Activated T-helper 9 cell treated with anti-CD3 and anti-CD28 coated beads, Interleukin-2, amount 50 U/mL, for 16 hours (primary cell): Measurements from ENCODE around the gene OR13J1.
"Not testable (repeated sequence)": the region's sequence is repeated elsewhere in the genome, so short reads cannot be mapped to it uniquely, and the experiment has no call there.

ENCODE experiments used
- DNase-seq: peaks from one replicate; pipeline ENCODE4 v3.0.0-alpha.2; 2020; ENCODE audit warnings: low read depth

The OR13J1 gene, protein sequence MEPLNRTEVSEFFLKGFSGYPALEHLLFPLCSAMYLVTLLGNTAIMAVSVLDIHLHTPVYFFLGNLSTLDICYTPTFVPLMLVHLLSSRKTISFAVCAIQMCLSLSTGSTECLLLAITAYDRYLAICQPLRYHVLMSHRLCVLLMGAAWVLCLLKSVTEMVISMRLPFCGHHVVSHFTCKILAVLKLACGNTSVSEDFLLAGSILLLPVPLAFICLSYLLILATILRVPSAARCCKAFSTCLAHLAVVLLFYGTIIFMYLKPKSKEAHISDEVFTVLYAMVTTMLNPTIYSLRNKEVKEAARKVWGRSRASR

GRCh38 chr9:35870351-35870923 lies at the start of gene OR13J1:
OR13J1 (minus strand) TSS chr9:35870401; CDS start chr9:35870401, 0 bp downstream.
- DNase-seq = no peak

DNA sequence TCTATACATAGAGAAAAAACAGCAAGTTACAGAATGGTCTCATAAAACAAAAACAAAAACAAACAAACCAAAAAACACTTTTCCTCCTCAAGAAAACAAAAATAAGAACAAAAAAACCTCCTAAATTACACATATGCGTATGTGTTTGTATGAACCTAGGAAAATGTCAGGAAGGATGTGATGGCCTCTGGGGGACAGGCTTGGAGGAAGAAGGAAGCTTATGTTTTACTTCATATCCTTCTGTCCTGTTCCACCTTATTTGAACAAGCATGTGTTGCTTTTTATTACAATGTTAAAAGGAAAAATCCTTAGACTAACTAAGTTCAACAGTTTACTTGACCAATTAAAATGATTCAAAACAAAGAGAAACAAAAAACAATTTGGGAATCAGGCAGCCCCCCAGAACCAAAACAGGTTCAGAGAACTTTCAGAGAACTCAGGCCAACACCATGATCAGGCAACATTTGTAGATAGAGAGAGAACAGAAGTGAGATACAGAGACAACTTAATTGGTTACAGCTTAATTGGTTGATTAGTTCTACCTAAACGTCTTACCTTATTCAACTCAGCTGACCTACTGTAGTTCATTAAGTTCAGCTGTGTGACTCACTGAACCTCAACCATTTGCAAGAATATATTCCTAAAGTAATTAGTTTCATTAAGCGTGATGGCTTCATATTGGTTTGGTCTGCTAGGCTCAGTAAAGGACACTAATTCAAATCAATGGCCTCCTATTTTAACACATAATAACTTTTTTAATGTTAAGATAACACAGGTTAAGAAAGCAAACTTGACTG lies 49.2 kb upstream of the OR13J1 start:
- no peak for DNase-seq

DNA sequence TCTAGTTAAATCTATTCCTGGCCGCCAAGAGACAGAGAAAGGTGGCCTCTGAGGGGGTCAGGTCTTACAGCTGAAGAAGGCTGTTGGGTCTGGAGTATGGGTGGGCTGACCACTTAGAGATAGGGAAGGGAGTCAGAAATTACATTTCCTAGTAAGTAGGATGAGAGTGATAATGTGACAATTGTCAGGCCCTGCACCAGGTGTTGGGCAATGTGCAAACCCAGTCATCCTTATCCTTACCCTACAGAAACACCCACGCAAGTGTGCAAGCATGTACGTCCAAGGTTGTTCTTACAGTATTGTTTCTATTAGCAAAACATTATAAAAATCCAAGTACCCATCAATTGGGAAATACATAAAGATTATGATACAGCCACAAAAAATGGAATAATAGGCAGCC lies 48.6 kb upstream of the OR13J1 start:
- DNase-seq = no peak

DNA sequence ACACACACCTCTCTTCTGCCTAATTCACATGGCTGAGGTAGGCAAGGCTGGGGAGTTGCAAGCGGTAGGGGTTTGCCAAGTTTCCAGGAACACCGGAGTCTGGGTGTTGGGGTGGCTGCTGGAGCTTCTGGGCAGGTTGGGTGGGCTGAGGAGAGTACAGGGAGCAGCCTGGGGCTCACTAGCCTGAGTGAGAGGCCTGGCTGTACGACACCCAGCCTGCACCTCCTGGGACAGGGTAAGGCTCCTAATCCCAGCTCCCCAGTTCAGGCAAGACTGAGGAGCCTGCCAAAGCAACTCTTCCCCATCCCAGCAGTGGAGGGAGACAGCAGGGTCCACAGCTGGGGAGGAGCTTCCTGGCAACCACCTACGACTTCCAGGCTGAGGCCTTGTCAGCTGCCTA lies 47.1 kb upstream of the OR13J1 start:
- DNase-seq = no peak

DNA sequence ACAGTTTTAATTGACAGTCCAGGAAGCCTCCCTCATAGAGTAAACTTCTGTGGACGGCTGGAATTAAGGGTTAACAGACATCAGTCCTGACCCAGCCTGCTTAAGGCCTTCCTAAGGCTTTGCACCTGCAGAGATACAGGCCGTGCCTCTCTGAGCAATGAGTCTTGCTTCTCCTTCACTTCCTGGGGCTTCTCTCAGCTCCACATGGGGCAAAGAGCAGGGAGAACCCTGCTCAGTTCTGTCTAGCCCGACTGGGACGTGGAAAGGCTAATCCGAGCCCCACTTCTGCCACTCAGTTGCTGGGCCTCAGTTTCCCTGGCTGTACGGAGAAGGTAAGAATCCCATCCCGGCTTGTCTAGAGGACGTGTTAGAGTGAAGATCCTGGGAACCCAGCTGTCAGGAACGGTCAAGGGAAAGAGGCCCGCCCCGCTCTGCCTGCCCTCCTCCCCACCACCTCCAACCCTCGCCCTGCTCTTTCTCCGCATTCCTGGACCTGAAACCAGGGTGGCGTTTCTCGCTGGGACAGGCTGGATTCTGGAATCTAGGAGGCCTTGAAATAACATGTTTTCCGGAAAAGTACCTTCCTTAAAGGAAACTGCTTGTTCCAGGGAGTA lies 45.6 kb upstream of the OR13J1 start:
- no peak for DNase-seq

DNA sequence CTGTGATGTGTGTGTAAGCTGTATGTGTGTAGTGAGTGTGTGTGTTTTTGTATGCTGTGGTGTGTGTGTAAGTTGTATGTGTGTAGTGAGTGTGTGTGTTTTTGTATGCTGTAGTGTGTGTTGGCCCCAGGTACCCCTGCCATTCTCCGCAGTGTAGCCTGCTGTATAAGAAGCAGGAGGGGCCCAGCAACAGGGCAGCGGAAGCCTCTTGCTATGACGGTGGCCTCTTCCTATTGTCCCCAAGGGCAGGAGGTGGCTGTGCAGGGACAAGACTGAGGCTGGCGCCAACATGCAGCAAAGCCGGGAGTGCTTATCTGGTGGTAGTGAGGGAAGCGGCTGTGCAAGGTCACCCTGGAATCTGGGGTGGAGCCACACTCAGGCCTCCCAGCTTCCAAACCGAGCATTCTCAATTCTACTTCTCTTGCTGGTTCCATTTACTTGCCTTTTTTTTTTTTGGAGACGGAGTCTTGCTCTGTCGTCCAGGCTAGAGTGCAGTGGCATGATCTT lies 44.2 kb upstream of the OR13J1 start:
- DNase-seq = no peak

- DNase-seq = not testable (repeated sequence)
These were observed 43.2 kb upstream of the OR13J1 start for GRCh38 chr9:35913429-35913828.

GRCh38 chr9:35912791-35913400 lies 42.7 kb upstream of the OR13J1 start:
- DNase-seq = no peak

- no peak for DNase-seq
These were observed 41.5 kb upstream of the OR13J1 start for GRCh38 chr9:35911690-35912089.

DNA sequence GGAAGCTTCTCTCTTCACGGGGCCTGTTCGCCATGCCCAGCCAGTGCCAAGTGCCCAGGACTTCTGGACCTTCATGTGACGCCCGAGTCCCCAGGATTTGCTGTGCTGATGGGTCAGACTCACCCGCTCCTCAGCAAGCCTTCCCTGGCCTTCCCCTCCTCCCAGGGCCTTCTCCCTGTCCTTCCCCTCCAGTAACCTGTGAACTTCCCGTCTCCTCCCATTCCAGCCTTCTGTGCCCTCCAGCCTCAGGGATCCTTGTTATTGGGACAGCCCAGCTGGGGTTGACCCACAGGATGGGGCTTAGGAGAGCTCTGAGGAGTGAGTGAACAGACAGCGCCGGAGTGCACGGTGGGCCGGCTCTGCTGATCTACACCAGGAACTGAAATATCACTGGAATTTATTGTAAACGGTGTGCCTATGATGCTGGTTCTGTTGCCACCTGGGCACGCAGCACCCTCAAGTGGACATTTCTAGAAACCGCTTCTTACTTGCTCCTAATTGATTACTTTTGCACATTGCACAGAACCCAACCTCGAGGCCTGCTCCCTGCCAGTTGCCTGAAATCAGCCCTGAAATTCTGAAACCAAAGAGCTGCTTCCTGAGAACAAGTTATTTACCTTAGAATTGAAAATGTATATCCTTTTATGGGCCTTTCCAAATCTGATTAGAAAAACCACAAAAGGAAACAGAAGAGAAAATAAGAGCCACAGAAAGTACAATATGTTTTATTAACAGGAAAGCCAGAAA lies 40.6 kb upstream of the OR13J1 start:
- no peak for DNase-seq

DNA sequence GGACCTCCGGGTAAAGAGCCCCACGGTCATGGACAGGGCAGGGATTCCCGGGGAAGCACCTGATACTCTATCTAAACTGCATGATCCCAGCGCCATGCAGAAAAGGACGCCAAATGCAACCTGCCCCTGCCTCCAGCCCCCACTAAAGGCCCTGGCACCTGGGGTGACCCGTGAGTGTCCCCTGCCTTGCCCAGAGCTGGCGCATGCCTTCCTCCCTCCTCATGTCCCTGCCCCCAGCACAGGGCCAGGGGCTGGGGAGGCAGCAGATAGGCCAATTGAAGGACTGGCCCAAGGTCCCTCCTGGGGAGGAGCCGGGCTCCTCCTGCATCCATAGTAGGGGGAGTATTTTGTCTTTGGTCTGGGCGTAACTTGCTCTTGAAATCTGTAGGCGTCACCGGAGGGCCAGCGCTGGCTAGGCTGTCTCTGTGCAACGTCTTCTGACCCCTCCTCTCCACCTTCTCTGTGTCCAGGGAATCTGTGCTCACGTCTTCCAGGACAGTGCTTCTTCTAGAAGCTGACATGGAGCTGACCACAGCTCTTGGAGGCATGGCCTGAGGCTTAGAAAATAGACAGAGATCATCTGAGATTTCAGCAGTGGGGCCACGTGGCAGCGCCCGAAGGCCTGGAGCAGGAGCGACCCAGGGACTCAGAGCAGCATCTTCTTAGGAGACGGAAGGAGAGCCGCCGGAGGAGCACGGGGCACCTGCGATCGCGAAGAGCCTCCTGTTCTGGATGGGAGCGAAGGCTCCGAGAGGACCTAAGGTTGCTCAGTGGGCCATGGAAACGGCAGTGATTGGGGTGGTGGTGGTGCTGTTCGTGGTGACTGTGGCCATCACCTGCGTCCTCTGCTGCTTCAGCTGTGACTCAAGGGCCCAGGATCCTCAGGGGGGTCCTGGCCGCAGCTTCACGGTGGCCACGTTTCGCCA lies 39.7 kb upstream of the OR13J1 start:
- DNase-seq = no peak

DNA sequence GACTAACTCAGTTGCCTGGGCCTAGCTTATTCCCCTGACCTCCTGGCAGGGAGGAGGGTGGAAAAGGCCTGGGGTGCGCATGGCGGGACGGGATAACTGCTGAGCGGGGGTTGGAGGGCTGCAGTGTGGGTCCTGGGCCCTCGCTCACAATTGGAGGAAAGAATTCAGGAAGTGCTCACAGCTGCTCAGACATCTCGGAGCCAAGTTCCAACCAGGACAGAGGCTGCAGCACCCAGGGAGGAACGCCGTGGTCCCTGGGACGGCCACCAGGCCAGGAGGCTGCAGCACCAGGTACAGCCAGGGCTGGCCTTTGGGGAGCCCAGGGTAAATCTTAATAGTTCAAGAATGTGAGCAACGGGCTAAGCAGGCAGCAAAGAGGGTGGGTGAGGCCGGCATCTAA lies 39.1 kb upstream of the OR13J1 start, which contains the start of gene SPAAR:
Gene SPAAR, plus strand, starts transcription at position 217 of the 400 bp plus-strand sequence. CDS start 974 bp downstream, outside the sequence.
- no peak for DNase-seq

DNA sequence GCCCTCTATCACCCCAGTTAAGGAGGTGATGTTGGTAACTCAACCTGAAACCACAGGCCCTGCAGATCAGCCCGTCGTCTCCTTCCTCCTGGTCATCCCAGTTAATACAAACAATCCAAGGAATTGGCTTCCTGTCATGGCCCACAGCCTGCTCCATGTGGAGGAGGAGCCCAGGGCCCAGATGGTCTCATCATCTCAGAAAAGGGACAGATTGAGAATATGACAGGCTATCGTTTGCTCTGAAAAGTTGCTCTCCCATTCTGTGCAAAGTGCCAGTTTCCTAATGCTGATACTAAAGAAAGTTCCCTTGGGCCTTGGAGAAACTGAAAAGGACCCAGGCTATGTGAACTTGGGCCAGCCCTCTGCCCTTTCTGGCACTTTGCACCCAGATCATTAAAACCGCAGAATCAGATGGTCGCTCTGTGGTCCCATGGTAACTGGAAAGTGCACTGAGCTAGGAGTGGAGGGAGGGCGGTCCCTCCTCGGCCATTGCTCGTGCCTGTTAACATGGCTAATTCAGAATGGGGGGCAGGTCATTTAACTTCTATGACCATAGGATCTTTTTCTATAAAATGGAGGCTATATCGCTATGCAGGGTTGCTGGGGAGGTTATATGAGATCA lies 38.4 kb upstream of the OR13J1 start:
- no peak for DNase-seq

GRCh38 chr9:35907711-35908503 lies 37.7 kb upstream of the OR13J1 start:
- no peak for DNase-seq

GRCh38 chr9:35906923-35907699 lies 36.9 kb upstream of the OR13J1 start:
- DNase-seq = no peak

- DNase-seq = no peak
These were observed 35.9 kb upstream of the OR13J1 start, which contains the start of gene HRCT1 for GRCh38 chr9:35905912-35906679. HRCT1 (plus strand) TSS chr9:35906202; CDS start chr9:35906288, 86 bp downstream.
